GM10847 (cell line): ENCODE measurements around the gene CREB5.

ENCODE experiments used
- POLR2A ChIP-seq: IDR thresholded peaks from 2 replicates; pipeline ENCODE4 v1.6.1; 2011; ENCODE audit not compliant: insufficient read length; ENCODE audit errors: extremely low read depth

The CREB5 gene

GRCh38 chr7:28627896-28628295, 215.6 kb downstream of the CREB5 start:
- no peak for TF ChIP-seq POLR2A

- TF ChIP-seq POLR2A, result no peak
Observed at GRCh38 chr7:28629216-28629842, 217.0 kb downstream of the CREB5 start.

GRCh38 chr7:28630350-28630749, 218.0 kb downstream of the CREB5 start:
- no peak for TF ChIP-seq POLR2A

GRCh38 chr7:28631995-28632394, 219.7 kb downstream of the CREB5 start:
- no peak for TF ChIP-seq POLR2A

- TF ChIP-seq POLR2A, result no peak
Observed at GRCh38 chr7:28638914-28639313, 226.6 kb downstream of the CREB5 start.

- no peak for TF ChIP-seq POLR2A
Observed at GRCh38 chr7:28640001-28640400, 227.7 kb downstream of the CREB5 start.

GRCh38 chr7:28641752-28642545, 229.6 kb downstream of the CREB5 start:
- no peak for TF ChIP-seq POLR2A

- no peak for TF ChIP-seq POLR2A
Observed at GRCh38 chr7:28643188-28643569, 230.9 kb downstream of the CREB5 start.

GRCh38 chr7:28643584-28644340, 231.4 kb downstream of the CREB5 start:
- no peak for TF ChIP-seq POLR2A

GRCh38 chr7:28645866-28646265, 233.5 kb downstream of the CREB5 start:
- TF ChIP-seq POLR2A, result no peak

- no peak for TF ChIP-seq POLR2A
Observed at GRCh38 chr7:28646376-28647075, 234.2 kb downstream of the CREB5 start.

GRCh38 chr7:28647076-28647421, 234.7 kb downstream of the CREB5 start:
- no peak for TF ChIP-seq POLR2A

GRCh38 chr7:28649189-28649588, 236.9 kb downstream of the CREB5 start:
- no peak for TF ChIP-seq POLR2A

GRCh38 chr7:28649811-28650210, 237.5 kb downstream of the CREB5 start:
- TF ChIP-seq POLR2A, result no peak

- no peak for TF ChIP-seq POLR2A
Observed at GRCh38 chr7:28654110-28654509, 241.8 kb downstream of the CREB5 start.
